PC-9 (cell line): ENCODE data around the gene CADM1. TPM values are rescaled to one million over a fixed set of nuclear protein-coding genes. Genes with fewer than 3 reads are reported as not detected.

Experiments used
- BruUV-seq: library from RNA; stranded (reverse); fragments of 400-500 nt; replicated peaks from 2 replicates; lab custom pipeline; 2021; lab: Mats Ljungman, UMichigan
- CTCF ChIA-PET: fragments of 300-600 bp; sonication (Branson Sonifier 250); formaldehyde crosslinking; loops from one replicate; lab custom pipeline; 2022; ENCODE audit warnings: antibody characterized with exemption; lab: Charles Lee
- POLR2A ChIA-PET: fragments of 300-600 bp; sonication (Branson Sonifier 250); formaldehyde crosslinking; loops from one replicate; lab custom pipeline; 2022; ENCODE audit warnings: antibody characterized with exemption; ENCODE audit not compliant: unreplicated experiment; lab: Charles Lee
- DNase-seq, 2 experiments: peaks; one replicate each; pipeline versions ENCODE4 v3.0.0 to v3.0.0-alpha.2; 2015 to 2022; ENCODE audit warnings: mixed read lengths in 1 of 2
- H2AFZ ChIP-seq: fragments of 200-600 bp; sonication (generic); 2 replicates; pipeline ENCODE4 v1.8.1; 2017; ENCODE audit warnings: antibody characterized with exemption
- H3F3A ChIP-seq: fragments of 200-600 bp; sonication (generic); 2 replicates; pipeline ENCODE4 v1.8.1; 2017; ENCODE audit warnings: antibody characterized with exemption, mild to moderate bottlenecking, low read depth; ENCODE audit not compliant: insufficient read depth
- H3K27ac ChIP-seq: fragments of 200-600 bp; sonication (generic); 2 replicates; pipeline ENCODE4 v1.6.1; 2016; ENCODE audit warnings: mixed run types
- H3K27me3 ChIP-seq: fragments of 200-600 bp; sonication (generic); 2 replicates; pipeline ENCODE4 v1.6.1; 2016; ENCODE audit warnings: low read depth, mixed run types; ENCODE audit not compliant: insufficient read depth
- H3K36me3 ChIP-seq: fragments of 200-600 bp; sonication (generic); 2 replicates; pipeline ENCODE4 v1.6.1; 2016; ENCODE audit warnings: low read depth, mixed run types
- H3K4me1 ChIP-seq: fragments of 200-600 bp; sonication (generic); replicated peaks from 2 replicates; pipeline ENCODE4 v1.6.1; 2016; ENCODE audit warnings: mixed run types; ENCODE audit not compliant: insufficient read depth
- H3K4me2 ChIP-seq: fragments of 200-600 bp; sonication (generic); 2 replicates; pipeline ENCODE4 v1.6.1; 2017; ENCODE audit warnings: mixed run types
- H3K4me3 ChIP-seq: fragments of 200-600 bp; sonication (generic); 2 replicates; pipeline ENCODE4 v1.6.1; 2016; ENCODE audit warnings: mixed run types
- H3K79me2 ChIP-seq: fragments of 200-600 bp; sonication (generic); 2 replicates; pipeline ENCODE4 v1.6.1; 2017; ENCODE audit warnings: low read depth, mixed run types
- H3K9me2 ChIP-seq: fragments of 200-600 bp; sonication (generic); 2 replicates; pipeline ENCODE4 v1.8.1; 2017; ENCODE audit warnings: mild to moderate bottlenecking; ENCODE audit not compliant: insufficient read depth
- H3K9me3 ChIP-seq: fragments of 200-600 bp; sonication (generic); 2 replicates; pipeline ENCODE4 v1.8.1; 2016; ENCODE audit warnings: low read depth; ENCODE audit not compliant: insufficient read depth
- H4K20me1 ChIP-seq: fragments of 200-600 bp; sonication (generic); 2 replicates; pipeline ENCODE4 v1.8.1; 2017; ENCODE audit not compliant: insufficient read depth
- EZH2 ChIP-seq: fragments of 200-600 bp; sonication (generic); IDR thresholded peaks from 2 replicates; pipeline ENCODE4 v1.8.0; 2017; ENCODE audit warnings: antibody characterized with exemption, low read depth
- intact Hi-C: fragments of 100-400 bp; cut with micrococcal nuclease; formaldehyde crosslinking; loops from one replicate; pipeline ENCODE4 v1.10.0; 2022; ENCODE audit not compliant: unreplicated experiment
- total RNA-seq: library from RNA; stranded (reverse); gene quantifications from 2 replicates; pipeline ENCODE4 v1.2.3, GENCODE V29; 2021
- TF ChIP-seq, protein P1 (sequence below): fragments of 200-600 bp; sonication (generic); conservative IDR thresholded peaks from 2 replicates; pipeline ENCODE4 v1.6.1; 2017; ENCODE audit warnings: mixed run types, antibody characterized with exemption, mild to moderate bottlenecking, moderate library complexity

The CADM1 gene
- total RNA-seq, 1 experiment from 2014 or later, result not detected

DNA sequence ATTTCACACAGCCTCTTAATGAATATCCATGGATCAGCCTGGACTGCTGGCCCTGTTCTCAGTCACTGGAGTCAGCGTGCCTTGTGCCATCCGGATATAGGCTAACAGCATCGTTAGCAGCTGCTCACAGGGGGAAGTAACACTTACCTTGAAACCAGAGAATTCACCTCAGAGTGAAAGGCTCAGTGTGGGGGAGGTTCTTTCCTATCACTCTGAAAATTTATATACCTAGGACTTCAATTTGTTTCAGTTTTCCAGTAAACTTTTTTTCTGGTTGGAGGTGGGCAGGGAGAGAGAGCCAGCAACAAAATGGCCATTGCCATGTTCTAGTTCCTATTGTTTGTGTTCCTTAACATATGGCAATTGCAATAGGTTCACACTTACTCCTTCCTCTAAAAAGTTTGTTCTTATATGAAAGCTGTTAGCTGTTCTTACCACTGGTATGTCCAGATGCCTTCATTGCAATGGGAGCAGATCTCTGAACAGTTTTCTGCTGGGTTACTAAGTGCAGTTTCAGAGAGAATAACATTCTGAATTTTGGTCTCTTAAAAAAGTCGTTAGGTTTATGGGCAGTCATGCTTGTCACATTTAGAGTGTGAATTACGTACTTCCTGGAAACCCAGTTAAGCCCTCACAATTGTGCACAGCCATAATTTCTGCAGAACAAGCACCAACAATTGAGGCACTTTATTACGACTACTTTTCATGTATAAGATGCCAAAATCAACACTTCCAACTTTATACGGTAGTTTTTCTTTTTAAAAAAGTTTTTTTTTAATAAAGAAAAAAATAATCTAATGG is 247.6 kb downstream of the CADM1 start:
- intact Hi-C loops, result no loop called here
- Histone ChIP-seq H3K4me3 (no peak overlapping the region), H2AFZ (no peak overlapping the region), H3K9me3 (no peaks in the 10 kb centered on the region), H3F3A (no peaks in the 10 kb centered on the region), H3K4me2 (no peak overlapping the region), H3K27me3 (peaks cover 19% of the 10 kb centered on the region; the same call in 1 of the 2 replicates), H3K36me3 (no peaks in the 10 kb centered on the region), H3K9me2 (no peaks in the 10 kb centered on the region; the same call in 1 of the 2 replicates), H4K20me1 (no peaks in the 10 kb centered on the region), H3K79me2 (no peaks in the 10 kb centered on the region), H3K4me1 (no peaks in the 10 kb centered on the region), H3K27ac (no peak overlapping the region)
- no TSS peak for BruUV-seq
- ChIA-PET POLR2A (no interaction called here), CTCF (no interaction called here)
- peak in 1 of 2 experiments; percentile 11 for DNase-seq
- no peak for TF ChIP-seq EZH2
- TF ChIP-seq, protein P1, sequence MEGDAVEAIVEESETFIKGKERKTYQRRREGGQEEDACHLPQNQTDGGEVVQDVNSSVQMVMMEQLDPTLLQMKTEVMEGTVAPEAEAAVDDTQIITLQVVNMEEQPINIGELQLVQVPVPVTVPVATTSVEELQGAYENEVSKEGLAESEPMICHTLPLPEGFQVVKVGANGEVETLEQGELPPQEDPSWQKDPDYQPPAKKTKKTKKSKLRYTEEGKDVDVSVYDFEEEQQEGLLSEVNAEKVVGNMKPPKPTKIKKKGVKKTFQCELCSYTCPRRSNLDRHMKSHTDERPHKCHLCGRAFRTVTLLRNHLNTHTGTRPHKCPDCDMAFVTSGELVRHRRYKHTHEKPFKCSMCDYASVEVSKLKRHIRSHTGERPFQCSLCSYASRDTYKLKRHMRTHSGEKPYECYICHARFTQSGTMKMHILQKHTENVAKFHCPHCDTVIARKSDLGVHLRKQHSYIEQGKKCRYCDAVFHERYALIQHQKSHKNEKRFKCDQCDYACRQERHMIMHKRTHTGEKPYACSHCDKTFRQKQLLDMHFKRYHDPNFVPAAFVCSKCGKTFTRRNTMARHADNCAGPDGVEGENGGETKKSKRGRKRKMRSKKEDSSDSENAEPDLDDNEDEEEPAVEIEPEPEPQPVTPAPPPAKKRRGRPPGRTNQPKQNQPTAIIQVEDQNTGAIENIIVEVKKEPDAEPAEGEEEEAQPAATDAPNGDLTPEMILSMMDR, result no peak

DNA sequence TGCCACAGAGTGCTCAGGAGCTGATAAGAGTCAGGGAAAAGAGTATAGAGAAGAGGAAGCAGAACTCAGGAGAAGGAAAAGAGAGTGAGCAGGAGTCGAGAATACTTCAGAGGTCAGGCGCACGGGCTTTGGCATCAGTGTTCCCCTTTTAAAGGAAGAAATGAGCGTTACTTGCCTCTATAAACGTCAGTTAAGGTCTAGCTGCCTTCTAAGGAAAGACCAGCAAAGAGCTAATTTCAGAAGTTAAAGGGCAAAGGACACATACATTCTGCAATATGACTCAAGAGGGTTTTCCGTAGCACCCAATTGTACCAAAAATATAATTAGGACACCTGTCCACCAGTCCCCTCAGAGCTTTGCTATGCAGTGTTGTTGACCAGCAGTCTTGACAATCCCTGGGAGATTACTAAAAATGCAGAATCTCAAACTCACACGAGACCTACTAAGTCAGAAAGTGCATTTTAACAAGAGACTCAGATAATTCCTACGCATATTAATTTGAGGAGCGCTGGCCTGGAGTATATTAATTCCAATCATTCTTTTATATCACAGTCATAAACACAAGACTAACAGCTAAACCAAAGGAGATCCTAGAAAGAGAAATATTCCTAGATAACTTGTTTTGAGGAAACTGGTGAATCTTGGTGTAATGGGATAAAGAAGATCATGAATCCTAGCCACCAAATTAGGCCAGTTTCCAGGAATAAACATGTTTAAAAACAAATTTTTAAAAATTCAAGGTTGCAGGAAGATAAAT is 249.0 kb downstream of the CADM1 start:
- Histone ChIP-seq H3K79me2 (no peaks in the 10 kb centered on the region), H3K9me2 (no peaks in the 10 kb centered on the region; the same call in 1 of the 2 replicates), H3K27ac (no peak overlapping the region), H3K27me3 (peaks cover 26% of the 10 kb centered on the region; the same call in 1 of the 2 replicates), H3K4me2 (no peak overlapping the region), H2AFZ (no peak overlapping the region), H3K4me3 (no peak overlapping the region), H3K36me3 (no peaks in the 10 kb centered on the region), H3F3A (no peaks in the 10 kb centered on the region), H3K4me1 (no peaks in the 10 kb centered on the region), H4K20me1 (no peaks in the 10 kb centered on the region), H3K9me3 (no peaks in the 10 kb centered on the region)
- ChIA-PET POLR2A (no interaction called here), CTCF (no interaction called here)
- DNase-seq, result peak in 1 of 2 experiments; percentile 19
- no TSS peak for BruUV-seq
- no peak for TF ChIP-seq EZH2
- TF ChIP-seq, protein P1, result no peak
- intact Hi-C loops, result no loop called here

DNA sequence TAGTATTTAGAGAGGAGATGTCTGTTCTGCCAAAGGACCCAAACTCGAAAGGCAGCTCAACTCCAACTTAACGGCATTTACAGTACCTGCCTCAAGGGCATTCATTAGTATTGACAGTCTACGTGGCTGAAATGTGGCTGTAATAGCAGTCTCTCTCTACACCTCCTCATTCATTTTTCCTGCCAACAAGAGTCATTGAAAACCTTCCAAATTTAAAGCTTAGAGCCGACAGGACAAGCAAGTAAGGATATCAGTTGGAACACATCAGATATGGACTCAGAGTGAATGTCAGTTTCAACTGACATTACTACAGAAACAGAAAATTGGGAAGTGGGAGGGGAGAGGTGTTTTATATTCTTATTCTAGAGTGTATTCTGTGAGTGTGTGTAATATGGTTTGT is 253.1 kb downstream of the CADM1 start:
- ChIA-PET POLR2A (no interaction called here), CTCF (no interaction called here)

More for the DNA sequence above, 253.1 kb downstream of the CADM1 start:
- no TSS peak for BruUV-seq
- H3K4me2 ChIP-seq, result no peak overlapping the region
- intact Hi-C loops, result no loop called here
- no peaks in the 10 kb centered on the region for H3F3A ChIP-seq
- H3K79me2 ChIP-seq, result no peaks in the 10 kb centered on the region
- no peaks in the 10 kb centered on the region for H3K9me3 ChIP-seq
- H2AFZ ChIP-seq, result no peak overlapping the region
- no peak overlapping the region for H3K4me3 ChIP-seq
- TF ChIP-seq EZH2, result no peak
- TF ChIP-seq, protein P1, result no peak
- no peaks in the 10 kb centered on the region; the same call in 1 of the 2 replicates for H3K9me2 ChIP-seq
- no peaks in the 10 kb centered on the region for H3K36me3 ChIP-seq
- DNase-seq, result no peak
- H3K4me1 ChIP-seq, result no peaks in the 10 kb centered on the region
- H3K27ac ChIP-seq, result no peak overlapping the region
- H3K27me3 ChIP-seq, result peaks cover 17% of the 10 kb centered on the region; the same call in 1 of the 2 replicates
- no peaks in the 10 kb centered on the region for H4K20me1 ChIP-seq
